Measurements from ENCODE around the gene DHTKD1.
A peak's percentile ranks its signal among the peaks of the same experiment; 100 is the strongest.
"Not testable (repeated sequence)": the region's sequence is repeated elsewhere in the genome, so short reads cannot be mapped to it uniquely, and the experiment has no call there.

DHTKD1 gene

DNA sequence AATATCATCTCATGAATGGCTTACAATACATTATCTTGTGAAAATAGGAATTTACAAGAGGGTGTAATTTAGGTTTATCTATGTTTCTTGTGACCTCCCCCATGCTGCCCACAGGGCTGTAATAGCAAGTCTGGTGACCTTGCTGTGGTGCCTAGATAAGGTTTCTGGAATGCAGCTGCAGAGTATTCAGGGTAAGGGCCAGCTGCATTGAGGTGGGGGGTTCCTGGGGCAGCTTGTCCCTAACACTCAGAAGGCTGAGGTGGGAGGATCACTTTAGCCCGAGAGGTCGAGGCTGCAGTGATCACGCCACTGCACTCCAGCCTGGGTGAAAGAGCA lies 5.3 kb upstream of the DHTKD1 start:
- DNase-seq: no peak

DNA sequence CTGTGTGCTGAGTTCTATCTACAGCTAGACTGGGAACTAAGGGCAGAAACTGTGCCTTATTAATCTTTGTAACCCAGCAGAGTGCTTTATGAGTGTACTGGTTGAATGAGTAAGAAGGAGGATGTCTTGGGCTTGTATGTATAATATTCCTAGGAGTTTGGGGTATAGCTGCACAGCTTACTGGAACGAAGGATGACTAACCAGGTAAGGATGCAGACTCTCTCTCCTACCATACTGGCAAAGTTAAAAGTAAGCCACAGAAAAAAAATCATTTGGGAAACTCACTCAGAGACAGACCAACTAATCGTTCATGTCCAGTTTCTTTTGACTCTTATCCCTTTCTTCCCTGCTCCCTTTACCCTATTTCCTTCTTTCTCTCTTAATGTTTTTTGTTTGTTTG lies 1.4 kb upstream of the DHTKD1 start:
- DNase-seq: no peak

GRCh38 chr10:12071441-12071840 lies 2.7 kb downstream of the DHTKD1 start:
- not testable (repeated sequence) for DNase-seq

GRCh38 chr10:12073526-12073925 lies 4.8 kb downstream of the DHTKD1 start:
- DNase-seq: no peak

DNA sequence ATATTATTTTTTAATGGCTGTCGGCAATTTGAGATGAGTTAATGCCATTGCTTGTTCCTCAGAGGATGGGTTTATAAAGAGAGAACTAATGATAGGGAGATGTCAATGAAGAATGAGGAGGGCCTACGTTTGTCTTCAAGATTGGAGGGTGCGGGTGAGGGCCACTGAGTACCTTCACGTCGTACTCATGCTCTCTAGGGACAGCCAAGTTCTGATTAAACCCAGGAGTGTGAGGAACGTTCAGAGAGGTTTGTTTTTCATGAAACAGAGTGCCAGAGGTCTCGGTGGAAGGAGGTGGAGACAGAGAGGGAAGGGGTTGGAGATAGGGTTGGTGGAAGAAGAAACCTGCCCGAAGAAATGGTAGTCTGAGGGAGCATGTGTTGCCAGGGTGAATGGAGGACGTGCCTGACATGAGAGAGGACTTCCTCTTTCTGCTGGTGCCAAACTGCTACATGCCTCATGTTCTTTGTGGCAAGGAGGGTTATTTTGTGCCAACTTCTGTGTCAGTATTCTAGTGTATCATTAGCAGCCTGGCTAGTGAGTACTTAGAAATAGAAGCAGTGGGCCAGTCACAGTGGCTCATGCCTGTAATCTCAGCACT lies 8.9 kb downstream of the DHTKD1 start:
- DNase-seq: no peak

- DNase-seq: no peak
These were observed 12.7 kb downstream of the DHTKD1 start for GRCh38 chr10:12081470-12081869.

DNA sequence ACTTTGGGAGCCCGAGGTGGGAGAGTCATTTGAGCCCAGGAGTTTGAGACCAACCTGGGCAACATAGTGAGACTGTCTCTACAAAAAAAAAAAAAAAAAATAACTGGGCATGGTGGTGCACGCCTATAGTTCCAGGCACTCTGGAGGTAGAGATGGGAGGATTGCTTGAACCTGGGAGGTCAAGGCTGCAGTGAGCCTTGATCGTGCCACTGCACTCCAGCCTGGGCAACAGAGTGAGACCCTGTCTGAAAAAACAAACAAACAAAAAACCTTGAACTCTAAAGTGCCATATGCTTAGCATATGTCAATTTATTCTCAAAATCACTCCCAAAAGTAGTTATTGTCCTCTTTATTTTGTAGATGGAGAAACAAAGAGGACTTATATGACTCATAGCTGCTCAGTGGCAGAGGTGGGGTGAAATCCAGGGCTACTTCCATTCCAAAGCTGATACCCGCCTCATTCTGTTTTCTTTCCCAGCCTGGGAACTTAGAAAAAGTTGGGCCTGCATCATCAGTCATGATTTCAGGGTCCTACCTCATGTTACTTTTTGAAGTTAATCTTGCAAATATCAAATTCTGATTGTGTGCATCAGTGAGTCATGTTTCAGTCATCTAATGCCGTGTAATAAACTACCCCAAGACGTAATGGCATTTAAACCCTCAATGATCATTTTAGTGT lies 13.3 kb downstream of the DHTKD1 start:
- DNase-seq: no peak

DNA sequence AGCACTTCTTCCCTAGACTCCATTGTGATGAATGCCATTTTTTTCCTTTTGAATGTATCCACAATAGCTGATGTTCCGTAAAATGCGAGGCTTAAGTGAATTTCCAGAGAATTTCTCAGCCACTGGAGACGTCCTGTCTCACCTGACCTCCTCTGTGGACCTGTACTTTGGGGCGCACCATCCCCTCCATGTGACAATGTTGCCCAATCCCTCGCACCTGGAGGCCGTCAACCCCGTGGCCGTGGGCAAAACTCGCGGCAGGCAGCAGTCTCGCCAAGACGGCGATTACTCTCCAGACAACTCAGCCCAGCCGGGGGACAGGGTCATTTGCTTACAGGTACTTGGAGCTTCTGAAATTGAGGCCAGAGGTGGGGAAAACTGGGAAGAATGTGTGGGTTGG lies 20.2 kb downstream of the DHTKD1 start:
- no peak for DNase-seq

DNA sequence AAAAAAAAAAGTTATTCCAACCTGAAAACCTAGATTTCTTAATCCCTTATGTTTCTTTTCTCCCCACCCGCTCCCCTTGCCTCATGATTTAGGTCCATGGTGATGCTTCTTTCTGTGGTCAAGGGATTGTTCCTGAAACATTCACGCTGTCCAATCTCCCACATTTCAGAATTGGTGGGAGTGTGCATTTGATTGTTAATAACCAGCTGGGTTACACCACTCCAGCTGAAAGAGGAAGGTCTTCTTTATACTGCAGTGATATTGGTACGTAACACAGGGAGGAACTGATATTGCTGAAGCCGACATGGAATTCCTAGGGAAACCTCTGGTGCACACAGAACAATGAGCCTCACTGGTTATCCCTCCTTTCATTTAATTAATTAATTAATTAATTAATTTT lies 22.7 kb downstream of the DHTKD1 start:
- no peak for DNase-seq

DNA sequence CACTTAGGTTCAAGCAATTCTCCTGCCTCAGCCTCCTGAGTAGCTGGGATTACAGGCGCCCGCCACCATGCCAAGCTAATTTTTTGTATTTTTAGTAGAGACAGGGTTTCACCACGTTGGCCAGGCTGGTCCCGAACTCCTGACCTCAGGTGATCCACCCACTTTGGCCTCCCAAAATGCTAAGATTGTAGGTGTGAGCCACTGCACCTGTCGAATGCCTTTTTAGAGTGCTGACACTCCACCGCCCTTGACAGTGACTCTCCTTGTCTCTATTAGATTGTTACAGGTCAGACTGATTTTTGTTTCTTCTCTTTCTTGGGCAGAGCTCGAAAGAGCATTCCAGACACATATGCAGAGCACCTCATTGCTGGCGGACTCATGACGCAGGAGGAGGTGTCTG lies 28.6 kb downstream of the DHTKD1 start:
- not testable (repeated sequence) for DNase-seq

DNA sequence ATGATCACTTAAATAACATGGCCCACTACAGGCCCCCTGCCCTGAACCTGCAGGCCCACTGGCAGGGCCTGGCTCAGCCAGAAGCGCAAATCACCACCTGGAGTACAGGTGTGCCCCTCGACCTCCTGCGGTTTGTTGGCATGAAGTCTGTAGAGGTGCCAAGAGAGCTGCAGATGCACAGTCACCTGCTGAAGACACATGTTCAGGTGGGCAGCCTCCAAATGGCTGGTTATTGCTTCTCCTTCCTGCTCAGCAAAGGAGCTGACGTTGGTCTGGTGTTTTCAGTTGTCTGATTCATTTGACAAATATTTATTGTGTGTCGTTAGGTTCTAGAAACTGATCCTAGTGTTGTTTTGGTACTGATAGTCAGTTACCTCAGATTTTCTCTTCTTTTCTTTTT lies 29.0 kb downstream of the DHTKD1 start:
- no peak for DNase-seq

GRCh38 chr10:12098966-12099365 lies 30.2 kb downstream of the DHTKD1 start:
- DNase-seq: no peak

DNA sequence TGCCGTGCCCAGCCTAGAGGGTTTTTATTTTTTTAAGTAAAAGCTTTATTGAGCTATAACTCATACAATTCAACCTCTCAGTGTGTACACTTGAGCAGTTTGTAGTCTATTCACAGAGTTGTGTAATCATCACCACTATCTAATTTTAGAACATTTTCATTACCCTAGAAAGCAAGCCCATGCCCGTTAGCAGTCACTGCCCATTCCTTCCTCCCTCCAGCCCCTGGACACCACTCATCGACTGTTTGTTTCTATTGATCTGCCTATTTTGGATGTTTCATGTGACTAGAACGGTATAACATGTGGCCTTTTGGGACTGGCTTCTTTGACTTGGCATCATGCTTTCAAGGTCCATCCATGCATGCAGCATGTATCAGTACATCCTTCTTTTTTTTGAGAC lies 35.0 kb downstream of the DHTKD1 start:
- DNase-seq: no peak

DNA sequence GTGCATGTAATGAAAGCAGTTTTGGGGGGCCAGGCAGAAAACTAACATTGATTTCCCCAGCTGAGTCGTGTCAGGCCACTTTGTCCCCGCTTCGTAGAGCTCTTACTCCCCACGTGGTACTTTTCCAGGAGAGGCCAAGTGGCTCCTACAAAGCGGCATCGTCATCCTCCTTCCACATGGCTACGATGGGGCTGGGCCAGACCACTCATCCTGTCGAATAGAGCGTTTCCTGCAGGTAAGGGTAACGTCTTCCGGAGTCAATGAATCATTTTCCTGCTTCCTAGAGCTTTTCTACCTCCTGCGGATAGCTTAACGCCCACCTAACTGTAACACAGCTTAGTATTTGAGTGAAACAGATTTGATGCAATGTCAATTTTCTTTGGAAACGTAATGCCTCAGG lies 39.0 kb downstream of the DHTKD1 start:
- DNase-seq: no peak

- DNase-seq: no peak
These were observed 40.5 kb downstream of the DHTKD1 start for GRCh38 chr10:12109286-12109685.

- no peak for DNase-seq
These were observed 42.8 kb downstream of the DHTKD1 start for GRCh38 chr10:12111528-12111927.

DNA sequence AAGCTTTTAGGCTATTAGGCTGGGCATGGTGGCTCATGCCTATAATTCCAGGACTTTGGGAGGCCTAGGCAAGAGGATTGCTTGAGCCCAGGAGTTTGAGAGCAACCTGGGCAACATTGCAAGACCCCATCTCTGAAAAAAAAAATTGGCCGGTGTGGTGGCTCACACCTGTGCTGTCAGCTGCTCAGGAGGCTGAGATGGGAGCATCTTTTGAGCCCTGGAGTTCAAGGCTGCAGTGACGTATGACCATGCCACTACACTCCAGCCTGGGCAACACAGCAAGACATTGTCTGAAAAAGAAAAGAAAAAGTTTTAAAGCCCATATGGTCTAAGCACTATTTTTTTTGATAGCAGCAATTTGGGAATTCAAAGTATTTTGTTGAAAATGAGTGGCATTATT lies 44.9 kb downstream of the DHTKD1 start:
- no peak for DNase-seq

- DNase-seq: no peak
These were observed 52.9 kb downstream of the DHTKD1 start for GRCh38 chr10:12121673-12122072.

GRCh38 chr10:12129222-12130111 lies 60.7 kb downstream of the DHTKD1 start, which contains the start of gene SEC61A2:
Gene SEC61A2, plus strand, starts transcription at chr10:12129677. Its CDS starts 111 bp downstream, at chr10:12129788.
- DNase-seq: peak; percentile 60

DNA sequence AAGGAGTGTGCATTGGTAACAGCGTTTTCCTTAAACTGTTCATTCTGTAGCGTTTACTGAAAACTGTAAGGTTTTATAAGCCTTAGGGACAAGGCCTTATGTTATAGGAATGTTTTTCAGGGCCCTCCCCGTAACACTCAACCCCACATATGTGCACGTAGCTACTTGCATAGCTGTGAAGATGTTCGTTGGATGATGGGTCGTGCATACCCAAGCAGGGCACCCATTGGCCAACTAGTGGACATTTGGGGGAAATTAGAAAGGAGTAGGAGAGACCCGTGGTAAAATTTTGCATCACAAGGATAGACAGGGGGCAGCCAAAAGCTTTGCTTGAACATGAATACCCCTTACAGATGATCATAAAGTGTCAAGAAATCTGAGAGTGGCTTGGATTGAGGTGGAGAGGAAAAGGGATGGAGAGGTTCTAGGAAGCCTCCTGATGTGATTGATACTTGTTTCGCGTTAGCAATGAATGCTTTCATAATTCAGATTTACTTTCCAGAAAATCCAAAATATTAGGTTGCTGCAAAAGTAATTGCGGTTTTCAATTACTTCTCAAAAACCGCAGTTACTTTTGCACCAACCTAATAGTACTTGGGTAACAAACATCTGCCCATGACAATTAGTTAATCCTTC lies 61.6 kb downstream of the DHTKD1 start:
- DNase-seq: peak; percentile 2

DNA sequence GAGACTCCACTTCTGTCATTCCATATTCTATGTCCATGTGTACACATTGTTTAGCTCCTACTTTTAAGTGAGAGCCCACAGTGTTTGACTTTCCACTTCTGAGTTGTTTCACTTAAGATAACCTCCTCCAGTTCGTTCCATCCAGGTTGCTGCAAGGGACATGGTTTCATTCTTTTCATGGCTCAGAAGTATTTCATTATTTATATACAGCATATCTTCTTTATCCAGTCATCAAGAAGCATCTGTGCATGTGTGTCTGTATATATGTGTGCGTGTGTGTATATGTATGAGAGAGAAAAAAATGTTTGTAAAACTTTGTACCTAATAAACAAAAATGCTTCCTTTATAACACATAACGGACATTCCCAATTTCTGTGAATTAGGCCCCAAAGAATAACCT lies 66.9 kb downstream of the DHTKD1 start:
- no peak for DNase-seq

- DNase-seq: no peak
These were observed 71.3 kb downstream of the DHTKD1 start for GRCh38 chr10:12140038-12140437.

- no peak for DNase-seq
These were observed 75.8 kb downstream of the DHTKD1 start for GRCh38 chr10:12144538-12144937.

GRCh38 chr10:12150163-12150562 lies 81.4 kb downstream of the DHTKD1 start:
- DNase-seq: no peak

All from NK-92 treated with Interleukin-12 subunit alpha and Interleukin-12 subunit beta, amount 100 ng/mL, for 24 hours (cell line).